Measurements from ENCODE around the gene PVALB. TPM values are rescaled to one million over a fixed set of nuclear protein-coding genes. Genes with fewer than 3 reads are reported as not detected.
A peak's percentile ranks its signal among the peaks of the same experiment; 100 is the strongest.

The PVALB gene
- polyA plus RNA-seq, 2 of the 4 experiments (the other 2 are of a cell fraction): not detected

GRCh38 chr22:36753120-36753802 lies 63.6 kb downstream of the PVALB start:
- POLR2A ChIA-PET: interaction anchor here (0.6 kb wide), 1 partner anchor 23 kb away, joined by 3 read pairs; the partner anchor contains the start of gene IFT27
- CTCF ChIA-PET: interaction anchor here (0.7 to 1.4 kb wide), 3 partner anchors 22 to 207 kb away, joined by 3 to 4 read pairs (median 4); no protein-coding TSS in a partner anchor
- H3K4me3 ChIP-seq: no peak overlapping the region
- H3K4me1 ChIP-seq: no peaks in the 10 kb centered on the region
- no peaks in the 10 kb centered on the region for H3K9me3 ChIP-seq
- FAIRE-seq (no peak), DNase-seq (ENCODE audit: low read depth in 1 of 2, low spot score in 1 of 2) (no peak), ATAC-seq (no peak)
- 4% methylated on average over 4 of the region's 4 CpGs for WGBS (ENCODE audit: missing lambda C conversion rate)
- H3K27ac ChIP-seq: no peak overlapping the region
- TF ChIP-seq REST (IDR thresholded peaks at IDR 0.05) (peak; percentile 70), JUNB (IDR thresholded peaks at IDR 0.05) (no peak), HES2 (IDR thresholded peaks at IDR 0.05) (no peak), HDAC2 (IDR thresholded peaks at IDR 0.05) (no peak), USF2 (IDR thresholded peaks at IDR 0.05) (no peak), NFE2L2 (conservative IDR thresholded peaks at IDR 0.05; ENCODE audit: low read length) (no peak), TP53 (CRISPR knock-in tag; IDR thresholded peaks at IDR 0.05) (no peak), ZFP36 (IDR thresholded peaks at IDR 0.05; ENCODE audit: borderline replicate concordance, partially characterized antibody) (no peak), KDM5A (IDR thresholded peaks at IDR 0.05) (no peak)
- no peak overlapping the region for H3K4me2 ChIP-seq

Other genes starting within 250 kb of the PVALB start
- not detected in 2 replicates for gene CACNG2, start 113.3 kb downstream of the PVALB start, polyA plus RNA-seq (2011; rRNA removed)
- gene CACNG2, start 113.3 kb downstream of the PVALB start, polyA plus RNA-seq (2017; fragmentation: RNase III; extraction: RNeasy Plus Mini Kit Qiagen cat#74134 plus additional on column Dnase treatment): not detected in 3 replicates
- 24.6 and 26.4 TPM in 2 replicates for gene IFT27, start 40.9 kb downstream of the PVALB start, polyA plus RNA-seq (2011; rRNA removed)
- gene IFT27, start 40.9 kb downstream of the PVALB start, polyA plus RNA-seq (2017; fragmentation: RNase III; extraction: RNeasy Plus Mini Kit Qiagen cat#74134 plus additional on column Dnase treatment): 17.5 to 17.6 TPM (median 17.5 TPM) in 3 replicates
- not detected in 2 replicates for gene NCF4, start 44.0 kb upstream of the PVALB start, polyA plus RNA-seq (2011; rRNA removed)
- not detected in 3 replicates for gene NCF4, start 44.0 kb upstream of the PVALB start, polyA plus RNA-seq (2017; fragmentation: RNase III; extraction: RNeasy Plus Mini Kit Qiagen cat#74134 plus additional on column Dnase treatment)
- gene CSF2RB, start 96.6 kb upstream of the PVALB start, polyA plus RNA-seq (2011; rRNA removed): not detected in 2 replicates
- gene CSF2RB, start 96.6 kb upstream of the PVALB start, polyA plus RNA-seq (2017; fragmentation: RNase III; extraction: RNeasy Plus Mini Kit Qiagen cat#74134 plus additional on column Dnase treatment): not detected in 3 replicates
- gene TST, start 202.4 kb upstream of the PVALB start, polyA plus RNA-seq (2011; rRNA removed): 43.2 and 49.4 TPM in 2 replicates
- 36.4 to 50.1 TPM (median 49.4 TPM) in 3 replicates for gene TST, start 202.4 kb upstream of the PVALB start, polyA plus RNA-seq (2017; fragmentation: RNase III; extraction: RNeasy Plus Mini Kit Qiagen cat#74134 plus additional on column Dnase treatment)
- 40.6 and 44.2 TPM in 2 replicates for gene MPST, start 202.7 kb upstream of the PVALB start, polyA plus RNA-seq (2011; rRNA removed)
- 55.4 to 63.3 TPM (median 61.8 TPM) in 3 replicates for gene MPST, start 202.7 kb upstream of the PVALB start, polyA plus RNA-seq (2017; fragmentation: RNase III; extraction: RNeasy Plus Mini Kit Qiagen cat#74134 plus additional on column Dnase treatment)
- 17.7 and 18.7 TPM in 2 replicates for gene KCTD17, start 234.7 kb upstream of the PVALB start, polyA plus RNA-seq (2011; rRNA removed)
- gene KCTD17, start 234.7 kb upstream of the PVALB start, polyA plus RNA-seq (2017; fragmentation: RNase III; extraction: RNeasy Plus Mini Kit Qiagen cat#74134 plus additional on column Dnase treatment): 29.5 to 37.1 TPM (median 35.5 TPM) in 3 replicates

All from A549 (cell line).